Astrocyte of the spinal cord (primary cell): ENCODE results near the gene LARP4.

Source experiments
- DNase-seq: peaks from one replicate; pipeline ENCODE4 v3.0.0; 2011; ENCODE audit warnings: low read depth, low spot score
- H3K4me3 ChIP-seq: 2 replicates; pipeline ENCODE4 v1.5.1; 2011; ENCODE audit warnings: low read depth, mild to moderate bottlenecking, low read length, moderate library complexity
- CTCF ChIP-seq: IDR thresholded peaks from 2 replicates; pipeline ENCODE4 v1.5.1; 2012; ENCODE audit warnings: low read depth, mild to moderate bottlenecking, low read length, inconsistent platforms
- in situ Hi-C: cut with HindIII; loops from 2 replicates; pipeline ENCODE4 v1.10.0; 2017; ENCODE audit warnings: low sequenced_read_pairs

The LARP4 gene

DNA sequence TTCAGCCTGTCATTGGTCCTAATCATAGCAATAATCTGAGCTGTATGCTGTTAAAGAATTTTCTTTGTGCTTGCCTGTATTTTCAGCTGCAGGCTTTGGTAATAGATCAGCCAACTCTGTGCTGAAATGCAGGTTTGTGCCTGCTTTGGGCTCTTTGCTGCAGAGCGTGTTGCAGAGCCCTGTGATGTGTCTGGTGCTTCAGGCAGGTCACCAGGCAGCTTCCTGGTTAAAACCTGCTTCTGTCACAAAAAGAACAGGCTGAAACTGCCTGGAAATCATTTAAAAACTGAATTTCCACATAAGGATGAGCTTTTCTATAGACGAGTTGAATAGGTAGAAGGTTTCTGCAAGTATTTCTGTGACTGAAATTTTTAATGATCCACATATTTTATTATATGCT is 107.2 kb downstream of the LARP4 start:
- no peak overlapping the region for H3K4me3 ChIP-seq
- TF ChIP-seq CTCF = no peak
- in situ Hi-C loops = no loop called here
- DNase-seq = no peak

- DNase-seq = no peak
- TF ChIP-seq CTCF = no peak
- no peak overlapping the region for H3K4me3 ChIP-seq
- in situ Hi-C loops = no loop called here
Measured at GRCh38 chr12:50508414-50508813, 107.7 kb downstream of the LARP4 start.

GRCh38 chr12:50508970-50509663 is 108.4 kb downstream of the LARP4 start:
- in situ Hi-C loops = no loop called here
- H3K4me3 ChIP-seq = no peak overlapping the region

DNA sequence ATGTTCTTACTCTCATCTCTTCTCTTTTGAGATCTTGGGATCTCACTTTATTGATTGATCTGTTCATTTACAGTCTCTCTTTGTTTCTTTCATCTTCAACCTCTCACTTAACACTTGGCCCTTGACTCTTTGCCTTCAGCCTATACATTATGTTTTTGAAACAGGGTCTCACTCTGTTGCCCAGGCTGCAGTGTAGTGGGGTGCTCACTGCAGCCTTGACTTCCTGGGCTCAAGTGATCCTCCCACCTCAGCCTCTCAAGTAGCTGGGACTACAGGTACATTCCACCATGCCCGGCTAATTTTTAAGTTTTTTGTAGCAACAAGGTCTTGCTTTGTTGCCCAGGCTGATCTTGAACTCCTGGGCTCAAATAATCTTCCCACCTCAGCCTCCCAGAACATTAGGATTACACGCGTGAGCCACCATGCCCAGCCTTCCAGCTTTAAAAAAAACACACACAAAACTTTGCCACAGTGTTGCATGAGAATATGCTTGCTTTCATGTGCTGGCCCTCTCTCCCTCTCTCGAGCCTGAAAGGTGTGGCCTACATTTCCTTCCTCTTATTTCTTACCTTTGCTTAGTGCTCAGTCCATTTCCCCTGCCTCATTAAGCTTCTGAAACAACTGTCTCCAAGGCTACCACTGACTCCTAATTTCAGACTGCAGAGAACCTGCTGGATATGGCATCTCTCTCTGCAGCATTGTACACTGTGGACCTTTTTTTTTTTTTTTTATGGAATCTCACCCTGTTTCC is 114.0 kb downstream of the LARP4 start:
- in situ Hi-C loops = no loop called here
- no peak for DNase-seq
- H3K4me3 ChIP-seq = no peak overlapping the region
- TF ChIP-seq CTCF = no peak

More at GRCh38 chr12:50508970-50509663, 108.4 kb downstream of the LARP4 start:
- DNase-seq = no peak
- TF ChIP-seq CTCF = no peak

GRCh38 chr12:50515587-50515986 is 114.9 kb downstream of the LARP4 start:
- in situ Hi-C loops = no loop called here
- TF ChIP-seq CTCF = no peak
- no peak for DNase-seq
- no peak overlapping the region for H3K4me3 ChIP-seq

DNA sequence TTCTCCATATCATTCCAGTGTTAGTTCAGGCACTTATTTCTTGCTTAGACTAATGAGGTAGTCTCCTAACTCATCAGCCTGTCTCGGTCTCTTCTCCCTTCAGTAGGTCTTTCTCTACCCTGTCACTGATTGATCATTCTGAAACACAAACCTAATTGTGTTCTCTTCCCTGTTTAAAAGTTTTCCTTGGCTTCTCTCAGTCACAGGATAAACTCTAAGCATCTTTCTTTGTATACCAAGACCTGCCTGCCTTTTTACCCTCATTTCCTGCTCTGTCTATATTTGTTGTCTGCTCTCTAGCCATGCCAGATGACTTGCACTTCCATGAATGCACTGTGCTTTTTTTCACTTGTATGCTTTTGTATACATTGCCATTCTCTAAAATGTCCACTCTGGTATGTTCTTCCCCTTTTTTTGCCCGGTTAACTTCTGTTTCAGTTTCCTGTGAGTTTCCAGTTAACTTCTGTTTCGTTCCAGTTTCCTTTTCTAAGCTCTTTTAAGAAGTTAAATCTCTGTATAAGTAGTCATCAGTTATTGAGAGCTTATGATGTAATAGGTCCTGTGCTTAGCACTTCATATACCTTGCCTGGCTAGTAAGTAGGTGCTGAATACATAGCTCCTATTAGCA is 116.8 kb downstream of the LARP4 start:
- in situ Hi-C loops = no loop called here
- H3K4me3 ChIP-seq = no peak overlapping the region

More for the DNA sequence above, 116.8 kb downstream of the LARP4 start:
- peak; percentile 54 for DNase-seq
- TF ChIP-seq CTCF = no peak
